A172 (cell line): Measurements from ENCODE around the gene SCYGR1. TPM values are rescaled to one million over a fixed set of nuclear protein-coding genes. Genes with fewer than 3 reads are reported as not detected.
A peak's percentile ranks its signal among the peaks of the same experiment; 100 is the strongest.
"Not testable (repeated sequence)": the region's sequence is repeated elsewhere in the genome, so short reads cannot be mapped to it uniquely, and the experiment has no call there.

ENCODE experiments used
- DNase-seq: peaks from one replicate; pipeline ENCODE4 v3.0.0-alpha.2; 2015; ENCODE audit warnings: low spot score
- total RNA-seq: library from RNA; depleted of rRNA; stranded (reverse); fragments of >200 nt; shearing (Covaris generic); gene quantifications from 2 replicates; pipeline ENCODE4 v1.2.3, GENCODE V29; 2014

The SCYGR1 gene
- total RNA-seq, 1 experiment from 2014 or later: not detected

- peak; percentile 32 for DNase-seq
These were observed 15.2 kb upstream of the SCYGR1 start for GRCh38 chr2:227402959-227403358.

GRCh38 chr2:227402321-227402720 is 14.6 kb upstream of the SCYGR1 start:
- DNase-seq: no peak

GRCh38 chr2:227401550-227401949 is 13.8 kb upstream of the SCYGR1 start:
- no peak for DNase-seq

- no peak for DNase-seq
These were observed 11.2 kb upstream of the SCYGR1 start for GRCh38 chr2:227398684-227399670.

GRCh38 chr2:227397562-227397961 is 9.8 kb upstream of the SCYGR1 start:
- no peak for DNase-seq

GRCh38 chr2:227395556-227395955 is 7.8 kb upstream of the SCYGR1 start:
- DNase-seq: no peak

- no peak for DNase-seq
These were observed 6.7 kb upstream of the SCYGR1 start for GRCh38 chr2:227394401-227394800.

GRCh38 chr2:227390468-227391256 is 2.9 kb upstream of the SCYGR1 start:
- no peak for DNase-seq

GRCh38 chr2:227389661-227390060 is 1.9 kb upstream of the SCYGR1 start:
- DNase-seq: no peak

GRCh38 chr2:227389231-227389630 is 1.5 kb upstream of the SCYGR1 start:
- no peak for DNase-seq

GRCh38 chr2:227388537-227389011 is 825 bp upstream of the SCYGR1 start:
- peak; percentile 82 for DNase-seq

- DNase-seq: no peak
These were observed 1.1 kb downstream of the SCYGR1 start for GRCh38 chr2:227386630-227387029.

- no peak for DNase-seq
These were observed 4.1 kb downstream of the SCYGR1 start for GRCh38 chr2:227383686-227384085.

- not testable (repeated sequence) for DNase-seq
These were observed 5.4 kb downstream of the SCYGR1 start for GRCh38 chr2:227382241-227382835.

- no peak for DNase-seq
These were observed 8.7 kb downstream of the SCYGR1 start, which contains the start of gene TM4SF20 for GRCh38 chr2:227379095-227379494. TSS of gene TM4SF20 (minus strand) at chr2:227379306. CDS start at chr2:227379268, 38 bp downstream.

- DNase-seq: no peak
These were observed 9.4 kb downstream of the SCYGR1 start for GRCh38 chr2:227378371-227378782.

GRCh38 chr2:227377467-227378351 is 10.0 kb downstream of the SCYGR1 start:
- no peak for DNase-seq

GRCh38 chr2:227376656-227377396 is 10.9 kb downstream of the SCYGR1 start:
- no peak for DNase-seq

GRCh38 chr2:227374158-227374557 is 13.6 kb downstream of the SCYGR1 start:
- peak; percentile 85 for DNase-seq

GRCh38 chr2:227373389-227373788 is 14.4 kb downstream of the SCYGR1 start:
- DNase-seq: no peak
